Stimulated activated CD4-positive, alpha-beta T cell treated with anti-CD3 and anti-CD28 coated beads, Interleukin-12 subunit alpha, Interleukin-12 subunit beta, amount 100 ng/mL, for 4 hours (primary cell): ENCODE measurements around the gene C10orf105.

Experiments used
- DNase-seq: peaks from one replicate; pipeline ENCODE4 v3.0.0-alpha.2; 2020

C10orf105 gene

GRCh38 chr10:71751515-71752224 lies 32.1 kb upstream of the C10orf105 start:
- no peak for DNase-seq

DNA sequence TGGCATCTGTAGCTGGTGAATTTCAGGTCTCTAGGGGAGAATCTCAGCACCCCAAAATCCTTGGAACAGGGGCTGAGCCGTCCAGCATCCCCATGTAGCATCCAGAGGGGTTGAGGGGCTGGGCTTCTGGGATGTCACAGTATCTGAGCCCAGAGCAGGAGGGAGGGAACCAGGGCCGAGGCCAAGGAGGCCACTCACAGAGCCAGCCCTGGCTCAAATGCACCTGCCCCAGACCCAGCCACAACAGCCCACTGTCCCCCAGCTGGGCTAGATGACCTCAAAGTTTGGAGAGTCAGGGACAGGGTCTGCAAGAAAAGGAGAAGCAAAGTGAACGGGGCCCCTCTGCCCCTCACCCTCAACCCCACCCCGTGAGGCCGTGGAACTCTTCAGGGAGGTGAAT lies 31.4 kb upstream of the C10orf105 start:
- no peak for DNase-seq

DNA sequence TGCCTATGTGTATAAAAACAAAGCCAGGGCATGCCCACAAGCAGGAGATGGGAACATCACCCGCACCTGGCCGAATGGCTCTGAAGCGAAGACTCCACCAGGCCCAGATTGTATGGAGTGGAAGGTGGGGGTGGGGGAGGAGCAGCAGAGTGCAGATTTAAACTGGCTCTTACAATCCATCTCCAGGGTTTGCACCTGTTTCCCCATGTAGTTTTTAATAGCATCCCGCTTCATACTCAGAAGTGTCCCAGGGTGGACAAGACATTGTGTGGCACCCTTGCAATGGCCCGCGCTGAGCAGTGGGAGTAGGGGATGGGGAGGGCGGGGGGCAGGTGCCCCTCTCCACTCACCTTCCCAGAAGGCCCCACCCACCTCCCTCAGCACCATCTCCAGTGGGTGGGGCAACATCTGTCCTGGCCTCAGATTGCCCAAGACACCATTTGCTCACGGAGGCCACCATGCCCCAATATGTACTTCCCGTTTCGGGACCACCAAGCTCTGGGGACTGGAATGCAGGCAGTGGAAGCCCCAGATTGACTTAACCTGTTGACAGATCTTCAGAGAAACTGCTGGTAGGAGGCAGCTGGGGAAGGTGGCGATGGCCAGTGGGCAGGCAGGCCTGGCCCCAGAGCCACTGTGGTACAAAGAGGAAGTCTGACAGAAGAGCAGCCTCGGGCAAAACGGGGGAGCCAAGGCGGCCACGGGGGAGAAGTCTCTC lies 30.7 kb upstream of the C10orf105 start:
- no peak for DNase-seq

- no peak for DNase-seq
Observed at GRCh38 chr10:71749396-71749795, 29.8 kb upstream of the C10orf105 start.

DNA sequence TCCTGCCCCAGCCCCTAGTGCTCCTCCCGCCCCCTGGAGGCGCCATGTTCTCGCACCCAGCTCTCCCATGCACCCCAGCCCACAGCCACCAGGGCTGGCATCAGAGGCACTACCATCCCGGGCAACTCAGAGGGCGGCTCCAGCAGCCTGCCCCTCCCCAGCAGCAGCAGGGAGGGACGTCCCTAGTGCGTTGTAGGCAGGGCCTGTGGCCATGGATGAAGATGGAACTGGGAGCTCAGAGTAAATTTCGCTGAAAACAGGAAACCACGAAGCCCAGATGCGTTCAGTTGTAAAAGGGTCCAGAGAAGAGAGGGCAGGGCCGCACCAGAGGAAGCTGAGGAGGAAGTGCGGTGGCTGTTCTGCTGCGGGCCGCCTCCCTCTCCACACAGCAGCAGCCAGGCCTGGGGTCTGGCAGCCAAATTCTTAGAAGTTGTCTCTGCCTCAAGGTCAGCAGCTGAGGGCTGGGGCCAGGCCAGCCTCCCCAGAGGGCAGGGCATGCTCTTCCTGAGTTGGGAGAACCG lies 29.2 kb upstream of the C10orf105 start:
- peak; percentile 59 for DNase-seq

- DNase-seq: no peak
Observed at GRCh38 chr10:71747551-71748523, 28.3 kb upstream of the C10orf105 start.

DNA sequence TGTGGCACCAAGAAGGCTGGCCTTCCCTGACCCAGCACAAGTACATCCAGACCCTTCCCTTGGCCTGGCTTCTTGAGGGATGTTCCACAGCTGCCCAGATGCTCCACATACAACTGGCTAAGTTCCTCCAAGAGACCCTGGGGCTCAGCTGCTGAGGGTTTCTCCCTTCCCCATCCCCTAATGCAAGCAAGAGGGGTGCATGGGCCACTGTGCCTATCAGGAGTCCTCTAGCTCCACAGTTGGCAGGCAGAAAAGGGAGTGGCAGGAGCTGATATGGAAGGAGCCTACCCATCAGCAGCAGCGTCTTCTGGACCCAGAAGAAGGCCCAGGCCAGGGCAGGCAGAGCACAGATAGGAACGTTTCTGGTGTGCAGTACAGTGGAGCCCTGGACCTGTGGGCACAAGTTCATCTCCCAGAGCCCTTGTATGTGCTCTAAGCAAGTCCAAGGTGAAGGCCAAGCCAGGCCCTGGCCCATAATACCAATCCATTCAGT lies 27.5 kb upstream of the C10orf105 start:
- no peak for DNase-seq

DNA sequence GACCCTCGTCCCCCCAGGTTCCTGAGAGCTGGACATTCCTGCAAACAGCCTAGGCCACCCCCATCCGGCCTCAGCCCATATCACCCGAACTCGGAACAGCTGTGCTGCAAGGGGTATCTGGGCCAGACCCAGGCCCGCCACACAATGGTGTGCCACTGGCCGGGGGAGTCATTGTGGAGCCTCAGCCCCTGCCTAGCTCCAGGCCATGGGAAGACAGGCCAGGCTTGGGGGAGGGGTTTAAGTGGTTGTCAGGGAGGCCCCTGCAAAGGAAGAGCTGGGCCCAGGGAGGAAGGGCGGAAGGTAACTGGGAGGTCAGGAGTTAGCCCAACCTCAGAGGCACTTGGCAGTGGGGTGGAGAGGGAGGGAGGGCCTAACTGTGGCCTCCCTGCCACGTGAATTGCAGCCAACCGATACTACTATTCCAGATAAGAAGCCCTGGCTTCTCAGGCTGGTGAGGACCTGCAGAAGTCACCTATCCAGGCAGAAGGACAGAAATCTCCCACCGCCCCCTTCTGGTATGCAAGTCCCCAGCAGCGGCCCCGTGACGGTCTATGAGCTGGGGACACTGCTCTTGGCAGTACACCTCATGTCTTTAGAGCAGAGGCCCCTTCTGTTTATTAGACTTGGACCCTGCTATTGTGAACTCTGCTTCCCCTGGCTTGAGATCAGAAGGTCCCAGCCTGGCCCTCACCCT lies 26.9 kb upstream of the C10orf105 start:
- DNase-seq: no peak

- no peak for DNase-seq
Observed at GRCh38 chr10:71745664-71746250, 26.2 kb upstream of the C10orf105 start.

DNA sequence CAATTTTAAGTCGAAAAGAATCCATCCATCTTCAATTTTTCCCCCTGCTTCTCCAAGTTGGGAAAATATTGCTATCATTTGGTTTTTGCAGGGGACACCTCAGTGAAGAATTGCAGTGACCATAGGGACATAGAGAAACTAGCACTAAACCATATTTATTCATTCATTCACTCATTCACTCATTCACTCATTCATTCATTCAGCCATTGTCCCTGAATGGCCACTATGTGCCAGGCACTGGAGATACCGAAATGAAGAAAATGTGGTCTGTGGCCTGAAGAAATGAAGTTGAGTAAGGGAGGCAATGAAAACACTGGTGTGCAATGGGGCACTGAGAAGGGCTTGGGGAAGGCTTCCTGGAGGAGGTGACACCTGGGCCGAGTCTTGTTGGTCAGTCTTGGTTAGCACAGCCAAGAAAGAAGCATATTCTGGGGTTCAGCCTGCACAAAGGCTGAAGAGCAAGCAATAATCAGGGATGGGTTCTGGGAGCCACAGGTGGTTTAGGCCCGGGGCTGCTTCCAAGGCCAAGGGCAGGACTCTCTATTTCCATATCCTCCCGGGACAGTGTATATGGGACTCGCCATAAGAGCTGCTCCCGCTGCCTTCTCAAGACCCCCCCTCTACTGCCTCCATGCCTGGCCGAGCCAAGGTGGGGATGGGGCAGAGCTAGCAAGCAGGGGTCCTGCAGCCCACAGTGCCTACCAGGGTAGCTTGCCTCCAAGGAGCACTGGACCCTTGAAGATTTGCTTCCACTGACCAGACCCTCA lies 25.5 kb upstream of the C10orf105 start:
- DNase-seq: no peak

- no peak for DNase-seq
Observed at GRCh38 chr10:71743866-71744265, 24.3 kb upstream of the C10orf105 start.

DNA sequence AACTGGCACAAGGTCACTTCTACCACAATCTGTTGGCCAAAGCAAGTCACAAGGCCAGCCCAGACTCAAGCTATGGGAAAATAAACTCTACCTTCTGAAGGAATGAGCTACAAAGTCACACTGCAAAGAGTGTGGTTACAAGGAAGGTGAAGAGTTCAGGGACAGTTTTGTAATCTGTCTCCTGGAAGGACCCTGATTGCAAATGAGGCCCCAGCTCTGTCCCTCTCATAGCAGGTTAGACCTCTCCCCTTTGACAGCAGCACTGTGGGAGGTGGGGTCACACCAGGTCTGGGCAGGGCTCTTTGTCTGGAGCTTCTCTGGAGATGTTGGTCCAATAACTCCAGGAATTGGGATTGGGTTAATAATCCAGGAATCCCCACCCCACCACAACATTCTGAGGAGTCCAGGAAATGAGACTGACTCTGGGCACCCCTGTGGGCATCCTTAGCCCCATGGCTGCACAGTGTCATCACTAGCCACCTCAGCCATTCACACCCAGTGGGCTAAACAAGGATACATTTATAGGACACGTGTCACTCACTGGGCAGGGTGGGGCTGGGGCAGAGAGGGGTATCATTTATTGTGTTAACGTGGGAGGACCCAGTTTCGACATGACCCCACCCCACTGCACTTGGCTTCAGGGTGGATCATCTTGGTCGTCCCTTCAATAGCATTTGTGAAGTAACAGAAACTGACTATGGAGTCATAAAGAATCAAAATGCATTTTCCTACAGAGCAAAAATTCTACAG lies 23.7 kb upstream of the C10orf105 start:
- DNase-seq: no peak

DNA sequence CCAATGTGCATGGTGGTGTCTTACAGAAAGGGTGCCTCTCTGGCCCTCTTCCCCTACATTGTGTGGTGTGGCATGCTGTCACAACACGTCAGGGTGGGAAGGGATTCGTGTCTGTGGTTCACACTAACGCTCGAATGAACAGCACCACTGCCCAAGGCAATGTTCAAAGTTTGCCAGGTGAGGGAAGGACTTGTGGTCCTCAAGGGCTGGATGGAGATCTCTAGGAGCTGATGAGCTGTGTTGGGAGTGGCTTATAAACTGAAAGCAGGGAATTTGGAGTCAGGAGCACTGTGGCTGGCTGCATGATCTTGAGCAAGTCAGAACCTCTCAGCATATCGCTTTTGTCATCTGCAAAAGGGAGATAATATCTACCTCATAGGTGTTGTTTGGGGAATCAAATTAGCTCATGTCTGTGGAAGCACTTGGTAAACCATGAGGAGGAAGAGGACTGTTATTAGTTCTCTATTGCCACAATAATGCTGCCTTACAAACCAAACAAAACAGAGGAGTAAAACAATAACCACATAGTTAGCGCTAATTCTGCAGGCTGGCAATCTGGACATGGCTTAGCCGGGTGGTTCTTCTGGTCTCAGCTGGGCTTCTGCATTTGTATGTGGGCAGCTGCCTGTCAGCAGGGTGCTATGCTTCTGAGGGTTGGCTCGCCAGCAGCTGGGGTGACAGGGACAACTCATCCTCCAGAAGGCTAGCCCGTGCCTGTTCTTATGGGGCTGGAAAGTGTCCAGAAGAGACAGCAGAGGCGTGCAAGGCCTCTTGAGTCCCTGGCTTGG lies 22.9 kb upstream of the C10orf105 start:
- no peak for DNase-seq

DNA sequence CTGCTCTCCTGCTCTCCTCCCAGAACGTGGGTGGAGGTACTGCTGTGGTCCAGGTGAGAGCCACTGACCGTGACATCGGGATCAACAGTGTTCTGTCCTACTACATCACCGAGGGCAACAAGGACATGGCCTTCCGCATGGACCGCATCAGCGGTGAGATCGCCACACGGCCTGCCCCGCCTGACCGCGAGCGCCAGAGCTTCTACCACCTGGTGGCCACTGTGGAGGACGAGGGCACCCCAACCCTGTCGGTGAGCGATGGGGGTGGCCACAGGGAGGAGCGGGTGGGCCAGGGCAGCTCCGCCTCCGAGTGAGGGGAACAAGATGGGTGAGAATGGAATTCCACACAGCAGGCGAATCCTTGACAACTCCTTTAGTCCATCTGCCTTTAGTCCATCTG lies 22.1 kb upstream of the C10orf105 start:
- DNase-seq: no peak

GRCh38 chr10:71741029-71741428 lies 21.5 kb upstream of the C10orf105 start:
- no peak for DNase-seq

DNA sequence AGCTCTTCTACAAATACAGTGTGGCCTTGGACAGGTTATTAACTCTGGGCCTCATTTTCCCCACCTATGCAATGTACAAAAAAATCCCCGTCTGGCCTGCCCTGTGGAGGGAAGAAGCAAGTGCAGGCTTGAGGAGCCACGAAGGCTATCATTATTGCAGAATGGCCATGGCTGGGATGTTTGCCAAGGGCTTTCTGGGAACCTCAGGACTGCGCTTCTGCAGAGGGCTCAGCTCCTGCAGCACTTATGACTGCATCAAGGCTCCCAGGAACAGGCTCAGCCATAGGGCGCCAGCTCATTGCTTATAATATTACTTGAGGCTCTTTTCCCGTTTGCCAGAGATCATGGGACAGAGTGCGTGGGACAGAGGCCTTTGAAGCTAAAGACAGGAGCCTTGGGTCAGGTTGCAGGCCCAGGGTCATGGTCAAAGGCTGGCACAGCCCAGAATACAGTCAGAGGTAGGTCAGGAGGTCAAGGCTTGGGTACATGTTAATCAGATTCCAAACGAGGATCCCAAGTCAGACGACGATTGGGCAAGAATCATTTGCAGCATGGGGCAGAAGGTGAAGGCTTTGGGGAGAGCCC lies 20.6 kb upstream of the C10orf105 start:
- no peak for DNase-seq

- DNase-seq: no peak
Observed at GRCh38 chr10:71739358-71739900, 19.9 kb upstream of the C10orf105 start.

DNA sequence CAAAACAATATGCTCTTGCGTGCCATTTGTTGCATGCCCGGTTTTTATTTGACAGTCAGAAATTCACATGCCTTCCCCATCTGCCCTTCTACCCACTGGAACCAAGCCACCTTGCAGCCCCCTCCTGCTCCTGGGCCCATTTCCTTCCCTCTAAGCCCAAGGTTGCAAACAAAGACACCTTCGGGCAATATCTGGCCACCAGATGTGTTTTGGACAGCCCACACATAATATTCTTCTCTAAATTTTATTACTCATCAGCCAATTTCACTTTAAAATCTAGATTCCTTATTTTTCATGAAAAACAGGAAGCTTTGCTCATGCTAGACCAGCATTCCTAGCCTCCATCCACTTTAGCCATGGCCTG lies 18.2 kb upstream of the C10orf105 start:
- no peak for DNase-seq
